Thoracic aorta (tissue), 2 donors: ENCODE results near the gene PRPF8. TPM values are rescaled to one million over a fixed set of nuclear protein-coding genes. Genes with fewer than 3 reads are reported as not detected.

Source experiments
- ATAC-seq: fragments of 150-250 bp; one replicate; pipeline ENCODE4 v1.8.0; 2017; ENCODE audit warnings: low read depth; ENCODE audit not compliant: insufficient number of reproducible peaks, low FRiP score
- DNase-seq: peaks from one replicate; pipeline ENCODE4 v3.0.0-alpha.2; 2020; ENCODE audit warnings: low spot score
- H3K27ac ChIP-seq, 2 donors: fragments of 200-600 bp; sonication (generic); 1 replicate in 1 of 2; 2 replicates in 1 of 2; pipeline ENCODE4 v1.5.1; 2016; ENCODE audit warnings: mild to moderate bottlenecking in 2 of 2, moderate library complexity in 2 of 2
- H3K27me3 ChIP-seq: fragments of 200-600 bp; sonication (generic); replicated peaks from 2 replicates; pipeline ENCODE4 v1.6.0; 2016; ENCODE audit warnings: mild to moderate bottlenecking; ENCODE audit not compliant: insufficient read depth
- H3K36me3 ChIP-seq: fragments of 200-600 bp; sonication (generic); one replicate; pipeline ENCODE4 v1.5.1; 2016
- H3K4me1 ChIP-seq, 2 donors: fragments of 200-600 bp; sonication (generic); 1 replicate in 1 of 2; 2 replicates in 1 of 2; pipeline versions ENCODE4 v1.5.1 to v1.6.0; 2016; ENCODE audit warnings: low read depth in 2 of 2, mild to moderate bottlenecking in 1 of 2; ENCODE audit not compliant: control insufficient read depth in 1 of 2
- H3K4me3 ChIP-seq: fragments of 200-600 bp; sonication (generic); 2 replicates; pipeline ENCODE4 v1.5.1; 2016; ENCODE audit warnings: mild to moderate bottlenecking
- H3K9me3 ChIP-seq: fragments of 200-600 bp; sonication (generic); 2 replicates; pipeline ENCODE4 v1.5.1; 2016
- total RNA-seq, 2 donors: library from RNA; depleted of rRNA; stranded (reverse); fragments of >200 nt; gene quantifications; one replicate each; pipeline versions ENCODE4 v1.1.0 to v1.2.3, GENCODE V29; 2016
- TF ChIP-seq, protein P1 (sequence below): fragments of 200-600 bp; sonication (generic); IDR thresholded peaks from one replicate; pipeline ENCODE4 v1.5.1; 2019; ENCODE audit warnings: antibody characterized with exemption

The PRPF8 gene
- total RNA-seq, 2 donors from 2014 or later = 184 to 186 TPM

- TF ChIP-seq, protein P1, sequence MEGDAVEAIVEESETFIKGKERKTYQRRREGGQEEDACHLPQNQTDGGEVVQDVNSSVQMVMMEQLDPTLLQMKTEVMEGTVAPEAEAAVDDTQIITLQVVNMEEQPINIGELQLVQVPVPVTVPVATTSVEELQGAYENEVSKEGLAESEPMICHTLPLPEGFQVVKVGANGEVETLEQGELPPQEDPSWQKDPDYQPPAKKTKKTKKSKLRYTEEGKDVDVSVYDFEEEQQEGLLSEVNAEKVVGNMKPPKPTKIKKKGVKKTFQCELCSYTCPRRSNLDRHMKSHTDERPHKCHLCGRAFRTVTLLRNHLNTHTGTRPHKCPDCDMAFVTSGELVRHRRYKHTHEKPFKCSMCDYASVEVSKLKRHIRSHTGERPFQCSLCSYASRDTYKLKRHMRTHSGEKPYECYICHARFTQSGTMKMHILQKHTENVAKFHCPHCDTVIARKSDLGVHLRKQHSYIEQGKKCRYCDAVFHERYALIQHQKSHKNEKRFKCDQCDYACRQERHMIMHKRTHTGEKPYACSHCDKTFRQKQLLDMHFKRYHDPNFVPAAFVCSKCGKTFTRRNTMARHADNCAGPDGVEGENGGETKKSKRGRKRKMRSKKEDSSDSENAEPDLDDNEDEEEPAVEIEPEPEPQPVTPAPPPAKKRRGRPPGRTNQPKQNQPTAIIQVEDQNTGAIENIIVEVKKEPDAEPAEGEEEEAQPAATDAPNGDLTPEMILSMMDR = no peak
- Histone ChIP-seq H3K36me3 (peaks cover 23% of the 10 kb centered on the region), H3K4me1 (peaks cover 1 to 5% of the 10 kb centered on the region in 2 donors), H3K9me3 (no peaks in the 10 kb centered on the region), H3K4me3 (no peak overlapping the region), H3K27ac (no peak overlapping the region), H3K27me3 (no peaks in the 10 kb centered on the region)
- ATAC-seq (no peak), DNase-seq (no peak)
These were observed 45.9 kb upstream of the PRPF8 start for GRCh38 chr17:1730326-1731193.

- peaks cover 19% of the 10 kb centered on the region for H3K36me3 ChIP-seq
- no peak overlapping the region for H3K27ac ChIP-seq
- H3K9me3 ChIP-seq = no peaks in the 10 kb centered on the region
- DNase-seq (no peak), ATAC-seq (no peak)
- H3K4me3 ChIP-seq = no peak overlapping the region
- peaks cover 5 to 11% of the 10 kb centered on the region in 2 donors for H3K4me1 ChIP-seq
- H3K27me3 ChIP-seq = no peaks in the 10 kb centered on the region
- TF ChIP-seq, protein P1 = no peak
These were observed 45.3 kb upstream of the PRPF8 start for GRCh38 chr17:1729966-1730325.

DNA sequence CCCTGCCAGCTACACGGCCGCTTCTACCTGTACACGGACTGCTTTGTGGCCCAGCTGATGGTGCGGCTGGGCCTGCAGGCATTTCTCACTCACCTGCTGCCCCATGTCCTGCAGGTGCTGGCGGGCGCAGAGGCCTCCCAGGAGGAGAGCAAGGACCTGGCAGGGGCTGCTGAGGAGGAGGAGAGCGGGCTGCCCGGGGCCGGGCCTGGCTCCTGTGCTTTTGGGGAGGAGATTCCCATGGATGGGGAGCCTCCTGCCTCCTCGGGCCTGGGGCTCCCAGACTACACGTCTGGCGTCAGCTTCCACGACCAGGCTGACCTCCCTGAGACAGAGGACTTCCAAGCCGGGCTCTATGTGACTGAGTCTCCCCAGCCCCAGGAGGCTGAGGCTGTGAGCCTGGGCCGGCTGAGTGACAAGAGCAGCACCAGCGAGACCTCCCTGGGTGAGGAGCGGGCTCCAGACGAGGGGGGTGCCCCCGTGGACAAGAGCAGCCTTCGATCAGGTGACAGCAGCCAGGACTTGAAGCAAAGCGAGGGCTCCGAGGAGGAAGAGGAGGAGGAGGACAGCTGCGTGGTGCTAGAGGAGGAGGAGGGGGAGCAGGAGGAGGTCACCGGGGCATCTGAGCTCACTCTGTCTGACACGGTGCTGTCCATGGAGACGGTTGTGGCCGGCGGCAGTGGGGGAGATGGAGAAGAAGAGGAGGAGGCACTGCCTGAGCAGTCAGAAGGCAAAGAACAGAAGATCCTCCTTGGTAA, 43.4 kb upstream of the PRPF8 start:
- Histone ChIP-seq H3K36me3 (peaks cover 16% of the 10 kb centered on the region), H3K9me3 (no peaks in the 10 kb centered on the region), H3K27ac (no peak overlapping the region), H3K4me3 (no peak overlapping the region), H3K27me3 (no peaks in the 10 kb centered on the region), H3K4me1 (peaks cover 12 to 21% of the 10 kb centered on the region in 2 donors)
- TF ChIP-seq, protein P1 = no peak
- no peak for DNase-seq
- ATAC-seq = no peak

DNA sequence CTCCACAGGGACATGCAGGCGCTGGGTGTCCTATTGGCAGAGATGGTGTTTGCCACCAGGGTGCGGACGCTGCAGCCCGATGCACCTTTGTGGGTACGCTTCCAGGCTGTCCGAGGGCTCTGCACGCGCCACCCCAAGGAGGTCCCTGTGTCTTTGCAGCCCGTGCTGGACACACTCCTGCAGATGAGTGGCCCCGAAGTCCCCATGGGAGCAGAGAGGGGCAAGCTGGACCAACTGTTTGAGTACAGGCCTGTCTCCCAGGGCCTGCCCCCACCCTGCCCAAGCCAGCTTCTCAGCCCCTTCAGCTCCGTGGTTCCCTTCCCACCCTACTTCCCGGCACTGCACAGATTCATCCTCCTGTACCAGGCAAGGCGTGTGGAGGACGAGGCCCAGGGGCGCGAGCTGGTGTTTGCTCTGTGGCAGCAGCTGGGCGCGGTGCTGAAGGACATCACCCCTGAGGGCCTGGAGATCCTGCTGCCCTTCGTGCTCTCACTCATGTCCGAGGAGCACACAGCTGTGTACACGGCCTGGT, 42.7 kb upstream of the PRPF8 start:
- no peak for ATAC-seq
- no peaks in the 10 kb centered on the region for H3K9me3 ChIP-seq
- DNase-seq = no peak
- H3K27me3 ChIP-seq = no peaks in the 10 kb centered on the region
- H3K4me1 ChIP-seq = peaks cover 12 to 21% of the 10 kb centered on the region in 2 donors
- peaks cover 13% of the 10 kb centered on the region for H3K36me3 ChIP-seq
- TF ChIP-seq, protein P1 = no peak
- no peak overlapping the region for H3K27ac ChIP-seq
- no peak overlapping the region for H3K4me3 ChIP-seq
